K562 (cell line): ENCODE data around the gene SAP25. TPM values are rescaled to one million over a fixed set of nuclear protein-coding genes. Genes with fewer than 3 reads are reported as not detected.

Experiments
- ATAC-seq: fragments of 200-7000 bp; cut with Tn5 transposase; 3 replicates; pipeline ENCODE4 v1.9.1; 2020; ENCODE audit warnings: moderate library complexity
- BruUV-seq: library from RNA; stranded (reverse); fragments of 400-500 nt; replicated peaks from 2 replicates; lab custom pipeline; 2021; lab: Mats Ljungman, UMichigan
- CTCF ChIA-PET: fragments of 300-600 bp; formaldehyde crosslinking; extraction: SDS; loops from one replicate; lab custom pipeline; 2021; ENCODE audit warnings: low intra/inter-chr PET ratio; lab: Yijun Ruan, JAX
- POLR2A ChIA-PET: fragments of 300-600, 350-650 bp; sonication (Branson Sonifier 250); formaldehyde crosslinking; extraction: SDS; loops from one replicate; lab custom pipeline; 2021; ENCODE audit warnings: antibody characterized with exemption, inconsistent platforms; lab: Yijun Ruan, JAX
- DNase-seq, 4 experiments: peaks; one replicate each; pipeline versions ENCODE4 v3.0.0 to v3.0.0-alpha.2; 2011 to 2018; ENCODE audit warnings: low spot score in 3 of 4, mixed read lengths in 3 of 4; ENCODE audit errors: extremely low read depth in 1 of 4
- FAIRE-seq: peaks from 2 replicates; lab custom pipeline; 2011; peaks lifted over from hg19 to GRCh38; lab: Jason Lieb, UNC
- H2AFZ ChIP-seq: 2 replicates; pipeline ENCODE4 v1.6.0; 2011; ENCODE audit warnings: low read depth, low read length, control low read depth, inconsistent platforms
- H3K27ac ChIP-seq: fragments of 200-600 bp; 3 replicates; pipeline ENCODE4 v1.8.0; 2011; ENCODE audit warnings: low read depth, mild to moderate bottlenecking, control low read depth, inconsistent platforms, low read length, moderate library complexity, mixed read lengths; ENCODE audit errors: extremely low read depth
- H3K27me3 ChIP-seq, 2 experiments: fragments of 300-600 bp in 1 of 2; 2 replicates in 1 of 2; 3 replicates in 1 of 2; pipeline versions ENCODE4 v1.6.0 to v1.8.0; 2011; ENCODE audit warnings: inconsistent platforms in 2 of 2, low read length in 2 of 2, mild to moderate bottlenecking in 1 of 2, mixed read lengths in 1 of 2, moderate library complexity in 1 of 2; ENCODE audit not compliant: control insufficient read depth in 2 of 2, insufficient read depth in 2 of 2
- H3K36me3 ChIP-seq: fragments of 300-600 bp; 3 replicates; pipeline ENCODE4 v1.8.0; 2011; ENCODE audit warnings: mild to moderate bottlenecking, low read length, inconsistent platforms; ENCODE audit not compliant: control insufficient read depth, insufficient read depth
- H3K4me1 ChIP-seq, 2 experiments: fragments of 200-600 bp in 1 of 2; replicated peaks in 1 of 2; 2 replicates in 1 of 2; 3 replicates in 1 of 2; pipeline versions ENCODE4 v1.5.1 to v1.8.0; 2011; ENCODE audit warnings: inconsistent platforms in 2 of 2, low read length in 2 of 2, mild to moderate bottlenecking in 1 of 2, mixed read lengths in 1 of 2, moderate library complexity in 1 of 2; ENCODE audit not compliant: control insufficient read depth in 2 of 2, insufficient read depth in 2 of 2
- H3K4me2 ChIP-seq: 2 replicates; pipeline ENCODE4 v1.6.1; 2011; ENCODE audit warnings: low read length, control low read depth, inconsistent platforms, mixed read lengths; ENCODE audit not compliant: insufficient read depth
- H3K4me3 ChIP-seq: fragments of 200-600 bp; sonication (generic), shearing (Covaris generic); 2 replicates; pipeline ENCODE4 v1.5.1; 2016; ENCODE audit warnings: control low read depth, inconsistent platforms
- H3K79me2 ChIP-seq: fragments of 200-600 bp; 3 replicates; pipeline ENCODE4 v1.8.0; 2011; ENCODE audit warnings: low read length, inconsistent platforms; ENCODE audit not compliant: control insufficient read depth, insufficient read depth
- H3K9ac ChIP-seq, 2 experiments: 2 replicates each; pipeline versions ENCODE4 v1.6.0 to v1.6.1; 2011; ENCODE audit warnings: low read depth in 2 of 2, low read length in 2 of 2, control low read depth in 1 of 2, inconsistent platforms in 1 of 2, mild to moderate bottlenecking in 1 of 2, mixed read lengths in 1 of 2; ENCODE audit not compliant: insufficient read depth in 1 of 2
- H3K9me1 ChIP-seq: one replicate; pipeline ENCODE4 v1.6.0; 2011; ENCODE audit warnings: inconsistent platforms, mild to moderate bottlenecking, low read length, moderate library complexity; ENCODE audit not compliant: control insufficient read depth, insufficient read depth
- H3K9me3 ChIP-seq: replicated peaks from 2 replicates; pipeline ENCODE4 v1.5.1; 2011; ENCODE audit warnings: low read depth, low read length, inconsistent platforms; ENCODE audit not compliant: control insufficient read depth, insufficient read depth
- H4K20me1 ChIP-seq: replicated peaks from 2 replicates; pipeline ENCODE4 v1.6.1; 2011; ENCODE audit warnings: low read length, inconsistent platforms, mixed read lengths; ENCODE audit not compliant: control insufficient read depth, insufficient read depth
- CHD2 ChIP-seq: IDR thresholded peaks from 2 replicates; pipeline ENCODE4 v1.6.1; 2011; ENCODE audit warnings: low read depth, low read length
- ESRRB ChIP-seq: fragments of 250-450 bp; sonication (Bioruptor Pico); IDR thresholded peaks from 2 replicates; pipeline ENCODE4 v1.5.0; 2020; ENCODE audit warnings: mild to moderate bottlenecking, moderate library complexity, borderline replicate concordance
- FOXM1 ChIP-seq, 2 experiments: fragments of 450-650 bp in 1 of 2; sonication (generic) in 1 of 2; formaldehyde crosslinking in 1 of 2; IDR thresholded peaks; 2 replicates each; pipeline versions ENCODE4 v1.6.1 to v1.9.0; 2017 to 2022; ENCODE audit warnings: low read depth in 2 of 2, mild to moderate bottlenecking in 2 of 2, missing genetic modification reagents in 1 of 2, moderate library complexity in 1 of 2
- HNRNPL ChIP-seq: fragments of 200-400 bp; formaldehyde crosslinking; IDR thresholded peaks from 2 replicates; pipeline ENCODE4 v1.6.1; 2017; ENCODE audit warnings: low read depth, mild to moderate bottlenecking, low read length
- LEF1 ChIP-seq: fragments of 450-650 bp; IDR thresholded peaks from 2 replicates; pipeline ENCODE4 v1.6.1; 2016; ENCODE audit warnings: mild to moderate bottlenecking
- MYC ChIP-seq, 2 experiments: fragments of 250-450 bp in 1 of 2; sonication (Bioruptor Pico) in 1 of 2; IDR thresholded peaks; 2 replicates each; pipeline versions ENCODE4 v1.5.1 to v1.6.1; 2012 to 2021; ENCODE audit warnings: low read depth in 2 of 2, borderline replicate concordance in 1 of 2, improper control_type of control experiment in 1 of 2, low read length in 1 of 2, mild to moderate bottlenecking in 1 of 2, moderate library complexity in 1 of 2
- PHTF2 ChIP-seq: fragments of 250-450 bp; sonication (Bioruptor Pico); IDR thresholded peaks from 2 replicates; pipeline ENCODE4 v1.5.0; 2021; ENCODE audit warnings: mild to moderate bottlenecking
- POLR2B ChIP-seq: fragments of 450-650 bp; IDR thresholded peaks from 2 replicates; pipeline ENCODE4 v1.6.1; 2018; ENCODE audit warnings: low read depth; ENCODE audit not compliant: partially characterized antibody
- PRMT5 ChIP-seq: sonication (generic); formaldehyde crosslinking; IDR thresholded peaks from 2 replicates; pipeline ENCODE4 v1.5.0; 2020; ENCODE audit warnings: missing genetic modification reagents
- PTBP1 ChIP-seq: fragments of 200-400 bp; formaldehyde crosslinking; IDR thresholded peaks from 2 replicates; pipeline ENCODE4 v1.6.1; 2017; ENCODE audit warnings: low read depth, low read length
- RB1 ChIP-seq: fragments of 450-650 bp; IDR thresholded peaks from 2 replicates; pipeline ENCODE4 v1.6.1; 2017; ENCODE audit warnings: low read depth, mild to moderate bottlenecking
- RBM25 ChIP-seq: fragments of 200-400 bp; formaldehyde crosslinking; IDR thresholded peaks from 2 replicates; pipeline ENCODE4 v1.6.1; 2018; ENCODE audit warnings: low read length, low read depth, moderate library complexity; ENCODE audit not compliant: severe bottlenecking
- SMAD2 ChIP-seq: fragments of 150-350 bp; IDR thresholded peaks from 2 replicates; pipeline ENCODE4 v1.6.1; 2014; ENCODE audit warnings: low read depth, mild to moderate bottlenecking, low read length
- ZBTB1 ChIP-seq: sonication (generic); formaldehyde crosslinking; IDR thresholded peaks from 2 replicates; pipeline ENCODE4 v1.8.1; 2023; ENCODE audit warnings: missing genetic modification reagents, low read depth, mild to moderate bottlenecking, borderline replicate concordance
- ZKSCAN1 ChIP-seq: fragments of 150-350 bp; IDR thresholded peaks from 2 replicates; pipeline ENCODE4 v1.6.1; 2016; ENCODE audit warnings: low read depth, low read length
- ZNF175 ChIP-seq: fragments of 200-800 bp; sonication (Bioruptor generic); IDR thresholded peaks from 2 replicates; pipeline ENCODE4 v1.6.1; 2016; ENCODE audit warnings: low read depth, mild to moderate bottlenecking, missing genetic modification characterization, missing compliant biosample characterization
- WGBS: fragments of 100-300 bp; shearing (Covaris generic); methylation state at CpG from one replicate; pipeline ENCODE4 v1.1.6; 2016; ENCODE audit warnings: low coverage, mixed read lengths; ENCODE audit not compliant: insufficient coverage; ENCODE audit errors: missing lambda C conversion rate; 5-methylcytosine and 5-hydroxymethylcytosine counted together
- in situ Hi-C: fragments of 300-500 bp; cut with MboI; formaldehyde crosslinking; loops from 4 replicates; pipeline ENCODE4 v1.15.0; 2018; ENCODE audit warnings: inconsistent platforms, mixed read lengths
- intact Hi-C: fragments of 100-400 bp; cut with micrococcal nuclease; formaldehyde crosslinking; loops from 2 replicates; pipeline ENCODE4 v1.14.2; 2022
- polyA plus RNA-seq, 8 experiments: library from polyadenylated mRNA; depleted of rRNA in 4 of 8; stranded (reverse) in 5 of 8; unstranded in 3 of 8; fragments of >200 nt; fragmentation: Nextera tagmentation in 2 of 8; fragmentation: Illumina TruSeq in 1 of 8; extraction: Ambion mirVana in 2 of 8; extraction: Trizol in 1 of 8; gene quantifications; 2 replicates each; pipeline versions ENCODE4 v1.2.1 to v1.2.3, GENCODE V29; 2011 to 2014; ENCODE audit warnings: inconsistent platforms in 1 of 8, missing spikeins in 1 of 8
- total RNA-seq, 7 experiments: library from RNA; depleted of rRNA in 6 of 7; stranded (reverse); fragments of >200 nt in 6 of 7; fragmentation: Illumina TruSeq in 2 of 7; extraction: Trizol in 2 of 7; gene quantifications; 2 replicates each; pipeline versions ENCODE4 v1.2.1 to v1.2.3, GENCODE V29; 2011 to 2021; ENCODE audit warnings: low replicate concordance in 1 of 7
- TF ChIP-seq, protein P1 (sequence below): conservative IDR thresholded peaks from 2 replicates; pipeline ENCODE4 v1.6.1; 2011; ENCODE audit warnings: low read depth, mild to moderate bottlenecking, low read length; ENCODE audit not compliant: control insufficient read depth
- TF ChIP-seq, protein P2 (sequence below): fragments of 450-650 bp; IDR thresholded peaks from 2 replicates; pipeline ENCODE4 v1.6.1; 2017; ENCODE audit warnings: mild to moderate bottlenecking, moderate library complexity

SAP25 gene
- total and polyA plus RNA-seq, 9 of the 15 experiments (the other 6 are each of a cell fraction or from before 2014, with no cell fraction given), result 0.13 to 5.3 (median 0.78) TPM; not detected in 1

DNA sequence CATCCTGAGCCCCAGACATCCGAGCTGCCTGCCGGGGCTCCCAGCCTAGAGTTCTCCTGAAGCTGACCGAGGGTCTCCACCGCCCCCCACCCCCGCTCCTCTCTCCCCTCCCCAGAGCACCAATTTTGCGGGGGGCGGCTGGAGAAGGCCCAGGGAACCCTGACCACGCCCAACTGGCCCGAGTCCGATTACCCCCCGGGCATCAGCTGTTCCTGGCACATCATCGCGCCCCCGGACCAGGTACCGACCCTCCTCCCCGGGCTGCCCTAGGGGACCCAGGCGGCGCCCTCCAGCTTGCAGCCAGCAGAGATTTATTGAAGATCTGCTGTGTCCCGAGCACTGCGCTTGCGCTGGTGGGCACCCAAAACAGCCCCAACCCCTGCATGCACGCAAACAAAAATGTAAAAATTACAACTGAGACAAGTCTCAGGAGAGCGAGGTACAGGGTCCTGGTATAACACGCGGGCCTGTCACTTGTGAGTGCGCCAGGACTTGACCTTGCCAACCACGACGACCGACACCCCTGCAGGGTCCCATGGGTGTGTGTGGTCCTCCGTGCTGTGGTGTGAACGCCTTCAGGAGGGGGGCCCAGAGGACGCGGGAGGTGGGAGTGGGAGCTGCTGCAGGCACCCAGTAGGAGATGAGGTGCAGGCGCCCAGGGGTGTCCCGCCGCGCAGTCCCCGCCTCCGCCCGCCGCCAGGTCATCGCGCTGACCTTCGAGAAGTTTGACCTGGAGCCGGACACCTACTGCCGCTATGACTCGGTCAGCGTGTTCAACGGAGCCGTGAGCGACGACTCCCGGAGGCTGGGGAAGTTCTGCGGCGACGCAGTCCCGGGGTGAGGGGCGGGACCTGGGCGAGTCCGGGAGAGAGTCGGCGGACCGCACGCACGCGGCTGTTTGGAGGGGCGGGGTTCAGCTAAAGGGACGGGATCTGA, 31.5 kb upstream of the SAP25 start:
- peak overlapping the region; percentile 42 to 90; a peak in 3 of 4 replicates for H3K9ac ChIP-seq
- peak; percentile 67 for FAIRE-seq
- TF ChIP-seq ZNF175 (no peak), LEF1 (no peak), RB1 (0 out of 2 replicates have a peak, but pooled peaks have one; percentile 12), PTBP1 (no peak), POLR2B (no peak), ZBTB1 (no peak), HNRNPL (no peak), MYC (IDR thresholded peaks at IDR 0.05; ENCODE audit: low read depth, low read length) (0 out of 2 replicates have a peak, but pooled peaks have one; percentile 35), MYC (CRISPR knock-in tag; IDR thresholded peaks at IDR 0.05; ENCODE audit: borderline replicate concordance, low read depth) (peak; percentile 2; the same call in 1 of the 2 replicates), RBM25 (no peak), SMAD2 (no peak), ESRRB (CRISPR knock-in tag) (no peak), FOXM1 (IDR thresholded peaks at IDR 0.05; ENCODE audit: low read depth) (no peak), FOXM1 (CRISPR knock-in tag; IDR thresholded peaks at IDR 0.05; ENCODE audit: low read depth) (0 out of 2 replicates have a peak, but pooled peaks have one; percentile 10), PHTF2 (CRISPR knock-in tag) (no peak), CHD2 (no peak), PRMT5 (CRISPR knock-in tag) (no peak), ZKSCAN1 (peak; percentile 5; the same call in 1 of the 2 replicates)
- TF ChIP-seq, protein P1, sequence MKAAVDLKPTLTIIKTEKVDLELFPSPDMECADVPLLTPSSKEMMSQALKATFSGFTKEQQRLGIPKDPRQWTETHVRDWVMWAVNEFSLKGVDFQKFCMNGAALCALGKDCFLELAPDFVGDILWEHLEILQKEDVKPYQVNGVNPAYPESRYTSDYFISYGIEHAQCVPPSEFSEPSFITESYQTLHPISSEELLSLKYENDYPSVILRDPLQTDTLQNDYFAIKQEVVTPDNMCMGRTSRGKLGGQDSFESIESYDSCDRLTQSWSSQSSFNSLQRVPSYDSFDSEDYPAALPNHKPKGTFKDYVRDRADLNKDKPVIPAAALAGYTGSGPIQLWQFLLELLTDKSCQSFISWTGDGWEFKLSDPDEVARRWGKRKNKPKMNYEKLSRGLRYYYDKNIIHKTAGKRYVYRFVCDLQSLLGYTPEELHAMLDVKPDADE, result peak; percentile 69
- TF ChIP-seq, protein P2, sequence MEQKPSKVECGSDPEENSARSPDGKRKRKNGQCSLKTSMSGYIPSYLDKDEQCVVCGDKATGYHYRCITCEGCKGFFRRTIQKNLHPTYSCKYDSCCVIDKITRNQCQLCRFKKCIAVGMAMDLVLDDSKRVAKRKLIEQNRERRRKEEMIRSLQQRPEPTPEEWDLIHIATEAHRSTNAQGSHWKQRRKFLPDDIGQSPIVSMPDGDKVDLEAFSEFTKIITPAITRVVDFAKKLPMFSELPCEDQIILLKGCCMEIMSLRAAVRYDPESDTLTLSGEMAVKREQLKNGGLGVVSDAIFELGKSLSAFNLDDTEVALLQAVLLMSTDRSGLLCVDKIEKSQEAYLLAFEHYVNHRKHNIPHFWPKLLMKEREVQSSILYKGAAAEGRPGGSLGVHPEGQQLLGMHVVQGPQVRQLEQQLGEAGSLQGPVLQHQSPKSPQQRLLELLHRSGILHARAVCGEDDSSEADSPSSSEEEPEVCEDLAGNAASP, result no peak

More for the DNA sequence above, 31.5 kb upstream of the SAP25 start:
- Histone ChIP-seq H3K4me2 (peak overlapping the region; percentile 89), H3K27ac (peak overlapping the region; percentile 48; the same call in 2 of the 3 replicates), H3K36me3 (no peaks in the 10 kb centered on the region), H3K4me3 (peak overlapping the region; percentile 58), H2AFZ (peak overlapping the region; percentile 86), H4K20me1 (no peaks in the 10 kb centered on the region), H3K4me1 (peaks cover 35 to 59% of the 10 kb centered on the region in 2 experiments), H3K27me3 (no peaks in the 10 kb centered on the region), H3K79me2 (peaks cover 5% of the 10 kb centered on the region; the same call in 1 of the 3 replicates), H3K9me1 (peaks cover 5% of the 10 kb centered on the region), H3K9me3 (no peaks in the 10 kb centered on the region)
- CTCF ChIA-PET, result interaction anchor here (0.5 to 1.0 kb wide), 5 partner anchors 46 to 245 kb away, joined by 3 to 8 read pairs (median 3); no protein-coding TSS in a partner anchor
- 15% methylated on average over 59 of the region's 68 CpGs for WGBS
- ATAC-seq, result peak; percentile 41
- in situ Hi-C loops (no loop called here), intact Hi-C loops (loop anchor here (2.0 kb wide), 2 partner anchors 68 to 88 kb away; partner anchors contain the start of gene GNB2)
- POLR2A ChIA-PET, result interaction anchor here (0.6 to 1.6 kb wide), 4 partner anchors 19 to 154 kb away, joined by 3 to 8 read pairs (median 3); partner anchors contain the start of genes FBXO24 and LRCH4
- BruUV-seq, result TSS peak; percentile 47
- DNase-seq, result peak; percentile 72 to 82 (median 75)
